Measurements from ENCODE around the gene ABCB9.
"Not testable (repeated sequence)": the region's sequence is repeated elsewhere in the genome, so short reads cannot be mapped to it uniquely, and the experiment has no call there.

ABCB9 gene

DNA sequence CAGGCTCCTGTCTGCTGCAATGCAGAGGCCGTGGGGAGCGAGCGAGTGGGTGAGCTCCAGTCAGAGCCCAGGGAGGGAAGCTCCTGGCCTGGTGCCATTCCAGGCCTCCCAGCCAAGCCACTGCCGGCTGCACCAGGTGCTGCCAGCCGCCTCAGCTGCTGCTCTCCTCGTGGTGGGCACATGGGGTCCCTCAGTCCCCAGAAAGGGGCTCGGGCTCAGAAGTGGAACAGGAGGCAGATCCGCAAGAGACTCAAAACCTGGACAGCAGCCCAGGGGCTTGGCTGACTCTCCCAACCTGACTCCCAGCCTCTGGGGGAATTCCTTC lies 2.4 kb downstream of the ABCB9 start:
- no peak for DNase-seq (ENCODE audit: low read depth in 2 of 2)

DNA sequence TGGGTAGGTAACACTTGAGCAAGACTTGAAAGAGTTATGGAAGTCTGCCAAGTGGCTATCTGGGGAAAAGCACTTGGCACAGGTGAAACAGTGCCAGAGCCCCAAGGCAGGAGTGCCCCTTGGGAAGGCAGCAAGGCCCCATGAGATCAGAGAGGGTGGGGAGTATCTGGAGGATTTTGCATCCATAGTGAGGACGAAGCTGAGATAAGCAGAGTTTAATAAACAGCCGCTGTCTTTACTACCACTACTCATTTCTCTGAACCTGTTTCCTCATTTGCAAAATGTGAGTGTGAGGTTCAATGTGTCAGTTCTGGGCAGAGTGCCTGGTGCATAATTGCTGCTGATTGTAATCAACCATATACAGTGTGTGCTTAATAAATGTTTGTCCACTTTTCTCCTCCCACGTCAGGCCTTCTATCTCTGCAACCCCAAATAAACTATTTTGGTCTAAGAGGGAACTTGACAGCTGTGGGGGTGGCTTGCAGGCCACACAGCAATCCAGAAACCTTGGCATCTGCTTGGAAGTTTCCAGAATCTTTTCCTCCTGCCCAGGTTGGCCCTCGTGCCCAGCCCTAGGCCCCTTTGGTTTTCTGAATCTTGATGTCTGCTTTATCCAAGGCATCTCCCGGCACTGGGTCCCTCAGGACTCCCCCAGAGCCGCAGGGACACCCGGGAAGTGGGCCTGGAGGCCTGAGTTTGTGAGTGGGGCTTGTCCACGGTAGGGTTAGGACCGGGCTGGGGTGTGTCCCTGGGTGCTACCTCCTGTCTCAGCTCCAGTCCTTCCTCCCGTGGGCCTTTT lies 4.5 kb downstream of the ABCB9 start:
- DNase-seq (ENCODE audit: low read depth in 2 of 2), result no peak

DNA sequence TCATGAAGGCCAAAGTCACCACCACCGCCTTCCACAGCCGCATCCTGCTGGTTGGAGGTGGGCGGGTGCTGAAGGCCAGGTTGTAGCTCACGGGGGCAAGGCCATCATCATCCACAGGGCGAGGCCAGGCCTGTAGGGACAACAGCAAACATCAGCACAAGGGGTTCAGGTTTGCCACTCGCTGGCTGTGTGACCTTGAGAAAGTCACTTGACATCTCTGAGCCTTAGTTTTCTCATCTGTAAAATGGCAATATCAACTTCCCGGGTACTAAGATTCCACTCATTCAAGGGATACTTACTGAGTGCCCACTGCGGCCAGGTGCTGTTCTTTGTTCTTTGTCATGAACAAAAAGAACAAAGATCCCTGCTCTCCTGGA lies 6.1 kb downstream of the ABCB9 start:
- no peak for DNase-seq (ENCODE audit: low read depth in 2 of 2)

DNA sequence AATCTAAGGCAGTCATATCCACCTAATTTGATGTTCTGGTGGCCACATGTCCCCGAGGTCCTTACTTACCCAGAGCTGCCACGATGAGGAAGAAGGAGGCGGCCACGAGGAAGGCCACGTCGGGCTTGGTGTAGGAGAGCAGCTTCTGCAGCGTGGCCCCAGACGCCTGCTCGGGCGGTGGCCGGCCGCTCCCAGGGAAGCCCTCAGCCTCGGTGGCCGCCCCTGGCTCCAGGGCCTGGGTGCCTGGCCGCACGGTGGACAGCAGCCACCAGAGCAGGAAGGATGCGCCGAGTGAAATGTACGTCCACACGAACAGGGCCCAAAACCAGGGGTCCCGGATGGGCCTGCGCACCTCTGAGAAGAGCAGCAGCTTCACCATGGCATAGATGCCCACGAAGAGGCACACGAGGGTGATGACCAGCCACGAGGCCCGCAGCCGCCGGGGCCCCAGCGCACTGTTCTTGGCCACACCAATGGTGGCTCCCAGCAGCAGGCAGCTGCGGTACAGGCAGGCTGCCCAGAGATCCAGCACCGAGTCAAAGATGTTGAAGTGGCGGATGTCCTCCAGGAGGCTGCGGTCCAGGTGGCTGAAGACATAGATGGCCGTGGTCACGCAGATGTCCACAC lies 6.6 kb downstream of the ABCB9 start:
- no peak for DNase-seq (ENCODE audit: low read depth in 2 of 2)

DNA sequence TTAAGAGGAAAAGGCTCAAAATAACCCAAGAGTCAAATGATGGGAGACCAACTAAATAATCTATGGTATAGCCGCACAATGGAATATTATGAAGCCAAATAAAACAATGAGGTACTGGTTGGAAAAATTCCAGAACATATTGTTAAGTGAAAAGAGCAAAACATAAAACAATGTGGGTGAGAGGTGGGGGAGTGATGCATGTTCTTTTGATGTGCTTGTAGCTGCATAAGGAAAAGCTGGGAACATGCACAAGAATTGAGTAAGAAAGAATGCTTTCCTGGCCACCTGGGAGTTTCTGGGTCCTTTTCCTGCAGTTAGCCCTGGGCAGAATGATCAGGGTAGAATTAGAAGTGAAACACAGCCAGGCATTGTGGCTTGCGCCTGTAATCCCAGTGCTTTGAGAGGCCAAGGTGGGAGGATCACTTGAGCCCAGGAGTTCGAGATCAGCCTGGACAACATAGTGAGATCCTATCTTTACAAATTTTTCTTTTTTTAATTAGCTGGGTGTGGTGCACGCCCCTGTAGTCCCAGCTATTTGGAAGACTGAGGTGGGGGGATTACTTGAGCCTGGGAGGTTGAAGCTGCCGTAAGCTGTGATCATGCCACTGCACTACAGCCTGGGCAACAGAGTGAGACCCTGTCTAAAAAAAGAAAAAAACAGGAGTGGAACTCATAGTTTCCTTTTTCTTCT lies 7.9 kb downstream of the ABCB9 start:
- DNase-seq (ENCODE audit: low read depth in 2 of 2), result no peak

DNA sequence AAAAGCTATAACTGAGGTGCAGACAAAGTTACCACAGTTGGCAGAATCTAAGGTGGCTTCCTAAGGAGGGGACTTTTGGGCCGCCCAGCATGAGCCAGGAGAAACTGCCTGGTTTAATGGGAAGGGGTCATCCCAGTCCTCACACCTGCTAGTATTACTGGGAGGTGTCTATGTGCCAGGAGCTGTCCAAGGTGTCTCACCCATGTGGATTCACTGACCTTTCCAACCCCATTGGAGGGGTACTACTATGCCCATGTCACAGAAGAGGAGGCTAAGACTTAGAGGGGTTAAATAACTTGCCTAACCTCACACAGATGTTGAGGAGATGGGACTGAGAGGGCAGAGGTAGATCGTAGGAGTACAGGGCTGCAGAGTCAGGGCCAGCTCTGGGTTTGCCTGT lies 10.2 kb downstream of the ABCB9 start:
- DNase-seq (ENCODE audit: low read depth in 2 of 2), result no peak

DNA sequence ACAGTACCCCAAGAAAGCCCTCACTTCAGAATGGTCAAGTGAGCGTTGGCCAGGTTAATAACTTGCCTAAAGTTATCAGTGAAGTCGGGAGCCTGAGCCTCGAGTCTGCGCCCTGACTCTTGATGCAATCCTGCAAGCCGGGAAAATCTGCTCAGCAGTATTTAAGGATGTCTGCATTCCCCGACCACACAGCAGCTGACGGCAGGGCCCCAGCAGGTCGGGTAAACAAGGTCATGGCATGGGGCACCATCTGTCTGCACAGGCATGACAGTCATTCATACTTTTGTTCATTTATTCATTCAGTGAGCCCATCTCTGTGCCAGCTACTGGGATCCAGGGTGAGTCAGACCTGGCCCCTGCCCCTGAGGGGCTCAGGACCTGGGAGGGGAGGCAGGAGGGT lies 11.1 kb downstream of the ABCB9 start:
- no peak for DNase-seq (ENCODE audit: low read depth in 2 of 2)

DNA sequence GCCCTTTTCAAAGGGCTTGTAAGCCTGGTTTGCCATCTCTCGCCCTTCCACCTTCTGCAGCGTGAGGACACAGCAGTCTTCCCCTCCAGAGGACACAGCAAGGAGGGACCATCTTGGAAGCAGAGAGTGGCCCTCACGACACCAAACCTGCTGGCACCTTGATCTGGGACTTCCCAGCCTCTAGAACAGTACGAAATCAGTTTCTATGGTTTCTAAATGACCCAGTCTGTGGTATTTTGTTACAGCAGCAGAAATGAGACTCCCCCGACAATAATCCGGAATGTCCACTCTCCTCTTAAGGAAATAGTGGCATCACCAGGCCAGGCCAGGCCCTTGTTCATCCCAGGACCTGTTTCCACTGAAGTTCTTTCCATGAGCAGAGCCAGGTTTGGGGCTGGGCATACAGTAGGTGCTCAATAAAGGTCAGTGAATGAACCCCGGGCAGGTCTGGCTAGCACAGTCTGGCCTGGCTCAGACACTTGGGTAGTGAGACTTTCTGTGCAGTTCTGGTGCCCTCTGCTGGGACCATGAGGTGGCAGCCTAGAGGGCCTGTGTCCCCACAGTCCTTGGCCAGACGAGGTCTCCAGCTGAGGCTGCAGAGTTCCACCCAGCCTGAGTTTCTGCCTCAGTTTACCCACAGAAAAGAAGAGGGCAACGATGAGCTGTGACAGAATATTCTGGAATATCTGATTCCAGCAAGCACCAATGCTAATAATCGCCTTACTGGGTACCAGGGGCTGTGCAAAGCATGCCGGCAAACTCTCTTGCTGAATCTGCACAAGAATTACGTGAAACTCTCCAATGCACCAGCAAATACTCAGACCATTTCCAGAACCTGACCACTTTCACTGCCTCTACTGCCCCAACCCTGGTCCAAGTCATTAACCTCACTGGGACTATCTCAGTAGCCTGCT lies 14.0 kb downstream of the ABCB9 start:
- DNase-seq (ENCODE audit: low read depth in 2 of 2), result peak; percentile 52 to 54

DNA sequence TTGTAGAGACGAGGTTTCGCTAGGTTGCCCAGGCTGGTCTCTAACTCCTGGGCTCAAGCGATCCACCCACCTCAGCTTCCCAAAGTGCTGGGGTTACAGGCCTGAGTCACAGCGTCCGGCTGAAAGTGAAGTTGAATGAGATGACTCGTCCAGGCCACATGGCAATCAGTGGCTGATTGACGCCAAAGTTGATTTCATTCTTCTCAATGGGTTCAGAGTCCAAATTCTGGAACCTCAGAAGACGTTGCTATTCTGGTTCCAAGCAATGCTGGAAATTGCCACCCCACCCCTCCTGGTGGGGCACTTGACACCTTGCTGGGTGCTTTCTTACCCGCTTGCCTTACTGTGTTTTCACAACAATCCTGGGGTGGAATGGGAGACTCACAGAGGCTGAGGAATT lies 14.9 kb downstream of the ABCB9 start:
- DNase-seq (ENCODE audit: low read depth in 2 of 2), result no peak

DNA sequence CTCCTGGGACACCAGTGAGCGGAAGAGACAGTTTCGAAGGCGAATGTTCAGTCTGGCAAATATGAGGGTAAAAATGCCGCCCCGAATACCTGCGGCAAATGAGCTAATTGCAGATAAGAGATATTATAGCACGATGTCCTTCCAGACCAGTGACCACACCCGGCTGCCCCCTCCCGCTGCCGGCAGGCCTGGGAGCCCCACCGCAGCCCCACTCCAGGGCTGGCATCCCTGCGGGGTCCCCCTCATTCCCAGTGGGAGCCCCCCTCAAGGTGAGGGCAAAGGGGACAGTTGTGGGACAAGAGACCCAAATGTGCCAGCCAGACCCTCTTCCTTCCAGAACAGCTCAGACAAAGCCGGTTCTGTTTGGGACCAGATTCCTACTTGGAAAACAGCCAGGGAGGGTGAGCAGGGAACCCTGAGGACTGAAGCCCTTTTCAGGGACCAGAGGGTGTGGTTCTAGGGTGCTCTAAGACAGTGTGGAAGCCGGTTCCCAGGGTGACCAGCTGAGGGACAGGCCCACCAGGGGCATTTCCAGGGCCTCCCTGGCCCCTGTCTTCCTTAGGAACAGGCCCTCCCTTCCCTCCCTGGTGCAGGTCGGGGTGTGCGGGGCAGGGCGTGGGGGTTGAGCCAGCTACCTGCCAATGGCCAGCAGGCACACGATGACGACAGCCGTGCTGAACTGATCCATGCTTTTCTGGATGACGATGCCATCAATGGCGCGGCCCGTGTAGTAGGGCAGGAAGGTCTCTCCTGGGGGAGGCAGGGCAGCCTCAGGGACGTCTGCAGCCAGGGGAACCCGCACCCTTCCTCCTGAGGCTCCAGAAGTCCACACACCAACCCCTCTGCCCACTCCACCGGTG lies 16.2 kb downstream of the ABCB9 start:
- no peak for DNase-seq (ENCODE audit: low read depth in 2 of 2)

DNA sequence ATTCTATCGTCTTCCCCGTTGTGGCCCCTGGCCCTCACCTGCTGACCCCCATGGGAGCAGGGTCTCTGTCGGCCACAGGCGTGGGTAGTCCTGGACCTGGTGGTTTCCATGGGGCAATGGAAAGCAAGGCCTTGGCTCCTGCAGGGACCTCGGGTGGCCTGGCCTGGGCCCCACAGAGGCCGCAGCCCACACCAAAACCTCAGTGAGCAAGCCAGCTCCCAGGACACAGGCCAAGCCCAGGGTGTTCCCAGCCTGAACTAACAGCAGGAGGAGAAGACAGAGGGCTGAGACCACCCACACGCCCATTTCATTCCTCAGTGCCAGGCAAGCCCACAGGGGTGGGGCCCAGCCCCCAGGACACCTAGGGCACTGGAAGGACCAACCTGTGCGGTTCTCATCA lies 16.9 kb downstream of the ABCB9 start:
- no peak for DNase-seq (ENCODE audit: low read depth in 2 of 2)

DNA sequence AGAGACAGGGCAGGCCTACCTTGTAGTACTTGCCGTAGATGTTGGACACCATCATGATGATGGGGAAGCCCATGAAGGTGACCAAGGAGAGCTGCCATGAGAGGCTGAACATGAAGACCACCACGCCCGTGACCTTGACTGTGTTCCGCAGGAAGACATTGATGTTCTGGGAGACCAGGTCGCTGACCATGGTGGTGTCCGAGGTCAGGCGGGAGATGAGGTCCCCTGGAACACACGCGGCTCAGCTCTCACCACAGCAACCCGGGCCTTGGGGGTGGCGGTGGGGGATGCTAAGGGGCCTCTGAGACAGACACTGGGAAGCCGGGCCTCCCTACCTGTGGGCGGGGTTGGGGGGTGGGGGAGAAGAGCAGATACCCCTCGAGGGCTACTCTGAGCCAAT lies 17.7 kb downstream of the ABCB9 start:
- DNase-seq (ENCODE audit: low read depth in 2 of 2), result no peak

DNA sequence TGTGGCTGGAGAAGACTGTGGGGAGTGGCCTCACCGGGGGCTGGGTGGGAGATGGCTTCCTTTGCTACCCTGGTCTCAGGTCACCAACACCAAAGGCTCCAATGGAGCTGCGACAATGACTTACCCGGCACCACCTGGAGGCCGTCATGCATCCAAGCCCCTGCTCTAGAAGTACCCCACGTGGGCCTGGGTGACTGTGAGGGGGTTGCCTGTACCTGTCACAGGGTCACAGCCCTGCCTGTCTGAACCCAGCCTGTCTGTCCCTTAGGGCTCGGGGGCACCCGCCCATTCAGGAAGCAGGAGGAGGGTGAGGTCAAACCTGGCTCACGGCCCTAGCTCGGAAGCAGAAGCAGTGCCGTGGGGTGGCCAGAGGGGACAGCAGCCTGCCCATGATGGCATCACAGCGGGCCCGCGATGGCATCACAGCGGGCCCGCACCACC lies 18.9 kb downstream of the ABCB9 start:
- DNase-seq (ENCODE audit: low read depth in 2 of 2), result no peak

DNA sequence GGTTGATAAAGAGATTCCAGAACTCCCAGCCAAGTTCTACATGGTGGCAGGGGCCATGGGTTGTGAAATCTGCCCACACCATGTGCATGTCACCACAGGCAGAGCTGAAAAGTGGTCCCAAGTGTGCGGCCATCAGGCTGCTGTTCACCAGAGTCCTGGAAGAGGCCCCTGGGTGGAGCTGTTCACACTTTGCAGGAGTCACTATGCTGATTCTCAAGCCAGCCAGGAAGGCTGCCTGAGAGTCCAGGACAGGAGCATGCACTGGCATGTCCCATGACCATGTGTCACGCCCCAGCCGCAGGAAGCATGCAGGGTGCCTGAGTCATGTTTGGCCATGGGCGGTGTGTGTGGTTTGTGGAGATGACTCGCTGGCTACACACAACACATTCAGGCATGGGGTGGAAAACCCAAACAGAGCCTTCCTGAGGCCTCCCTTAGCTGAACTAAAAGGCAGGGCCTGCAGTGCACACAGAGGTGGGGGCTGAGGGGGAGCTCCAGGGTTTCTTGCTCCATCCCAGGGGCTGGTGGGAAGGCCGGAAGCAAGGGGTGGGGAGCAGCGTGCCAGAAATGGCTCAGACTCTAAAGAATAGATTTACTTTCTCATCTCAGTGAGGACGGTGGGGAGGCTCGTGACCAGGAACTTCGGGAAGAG lies 19.4 kb downstream of the ABCB9 start:
- peak; percentile 72 to 78 for DNase-seq (ENCODE audit: low read depth in 2 of 2)

DNA sequence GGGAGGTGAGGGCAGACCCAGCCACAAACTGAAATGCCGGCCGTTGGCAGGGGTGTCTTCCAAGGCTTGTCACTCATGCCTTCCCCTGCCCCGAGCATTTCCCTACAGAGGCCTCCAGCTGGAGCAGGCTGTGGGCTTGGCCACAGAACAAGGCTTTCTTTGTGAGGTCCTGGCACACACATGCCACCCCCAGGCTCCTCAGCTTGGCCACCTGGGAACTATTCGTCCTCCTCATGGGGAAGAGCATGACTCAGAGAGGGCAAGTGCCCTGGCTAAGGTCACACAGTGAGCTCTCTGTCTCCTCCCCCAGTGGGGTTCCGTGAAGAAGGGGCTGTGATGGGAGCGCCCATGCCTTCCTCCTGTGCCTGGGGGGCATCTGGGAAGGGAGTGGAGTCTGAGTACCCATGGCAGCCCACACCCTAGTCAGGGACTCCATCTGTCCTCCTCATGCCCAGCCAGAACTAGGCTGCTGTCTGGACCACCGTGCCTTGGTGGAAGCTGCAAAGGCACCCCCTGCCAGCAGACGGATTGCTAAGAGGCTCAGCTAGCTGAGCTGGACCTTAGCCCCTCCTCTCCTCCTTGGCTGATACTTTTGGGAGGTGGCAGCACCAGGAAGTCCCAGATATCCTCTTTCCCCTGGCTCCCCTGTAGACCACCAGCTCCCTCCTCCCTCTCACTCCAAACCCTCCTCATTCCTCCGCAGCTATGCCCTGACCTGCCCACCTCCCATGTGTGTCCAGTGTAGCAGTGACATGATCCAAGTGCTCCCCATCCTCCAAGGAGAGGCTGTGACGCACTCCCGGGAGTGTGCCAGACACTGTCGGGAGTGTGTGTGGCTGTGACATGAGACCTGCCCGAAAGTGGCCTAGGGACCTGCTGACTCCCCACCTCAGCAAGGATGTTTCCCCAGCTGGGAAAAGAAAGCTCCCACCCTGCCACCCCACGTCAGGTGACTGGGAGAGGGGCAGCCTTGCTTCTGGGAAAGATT lies 21.4 kb downstream of the ABCB9 start:
- DNase-seq (ENCODE audit: low read depth in 2 of 2), result no peak

DNA sequence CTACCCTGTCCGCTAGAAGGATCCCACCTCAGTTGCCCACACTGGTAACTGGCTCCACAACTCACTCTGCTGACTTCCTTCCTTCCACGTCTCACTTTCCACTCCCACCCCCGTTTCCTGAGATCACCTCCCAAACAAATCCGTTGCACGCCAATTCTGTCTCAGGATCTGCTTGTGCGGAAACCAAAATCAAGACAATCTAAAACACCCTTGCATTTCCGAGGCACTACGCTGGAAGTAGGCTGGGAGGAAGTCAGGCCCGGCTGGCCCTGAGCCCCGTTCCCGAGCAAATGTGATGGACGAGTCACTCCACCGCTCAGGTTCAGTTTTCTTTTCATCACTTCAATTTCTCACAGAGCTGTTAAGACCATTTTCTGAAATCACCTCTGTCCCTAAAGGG lies 23.1 kb downstream of the ABCB9 start:
- DNase-seq (ENCODE audit: low read depth in 2 of 2), result no peak

DNA sequence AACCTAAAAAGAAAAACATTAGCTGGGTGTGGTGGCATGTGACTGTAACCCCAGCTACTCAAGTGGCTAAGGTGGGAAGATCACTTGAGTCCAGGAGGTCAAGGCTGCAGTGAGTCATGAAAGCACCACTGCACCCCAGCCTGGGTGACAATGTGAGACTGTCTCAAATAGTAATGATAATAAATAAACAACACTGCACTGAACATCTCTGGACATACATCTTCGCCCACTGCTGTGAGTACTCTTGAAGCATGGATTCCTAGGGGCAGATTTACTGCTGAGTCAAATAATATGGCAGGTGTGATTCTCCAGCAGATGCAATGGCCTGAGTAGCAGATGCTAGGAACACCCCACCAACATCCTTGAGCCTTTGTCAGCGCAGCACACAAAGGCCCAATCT lies 23.6 kb downstream of the ABCB9 start:
- DNase-seq (ENCODE audit: low read depth in 2 of 2), result no peak

DNA sequence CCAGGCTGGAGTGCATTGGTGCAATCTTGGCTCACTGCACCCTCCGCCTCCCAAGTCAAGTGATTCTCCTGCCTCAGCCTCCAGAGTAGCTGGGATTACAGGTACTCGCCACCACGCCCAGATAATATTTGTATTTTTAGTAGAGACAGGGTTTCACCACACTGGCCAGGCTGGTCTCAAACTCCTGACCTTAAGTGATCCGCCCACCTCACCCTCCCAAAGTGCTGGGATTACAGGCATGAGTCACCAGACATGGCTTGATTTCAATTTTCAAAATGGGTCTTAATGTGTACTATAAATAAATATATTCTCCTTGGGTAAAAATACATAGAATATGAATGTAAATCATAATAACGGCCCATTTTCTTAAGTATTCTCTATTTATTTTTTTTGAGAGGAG lies 24.9 kb downstream of the ABCB9 start:
- DNase-seq (ENCODE audit: low read depth in 2 of 2), result not testable (repeated sequence)

DNA sequence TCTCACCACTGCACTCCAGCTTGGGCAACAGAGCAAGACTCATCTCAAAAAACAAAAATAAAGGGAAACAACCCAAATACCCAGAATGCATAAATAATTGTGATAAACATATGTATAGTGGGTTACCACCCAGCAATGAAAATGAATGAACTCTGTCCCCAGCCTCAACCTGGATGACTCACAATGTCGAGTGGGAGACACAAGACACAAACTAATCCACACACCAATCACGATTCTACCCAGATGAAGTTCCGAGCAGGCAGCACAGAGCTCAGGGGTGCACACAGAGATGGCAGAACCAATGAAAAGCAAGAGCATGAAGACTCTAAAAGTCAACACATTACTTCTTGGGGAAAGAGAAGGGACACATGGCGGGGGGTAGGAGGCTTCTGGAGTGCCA lies 27.1 kb downstream of the ABCB9 start:
- DNase-seq (ENCODE audit: low read depth in 2 of 2), result no peak
